ENCODE measurements around the gene RIPOR3. TPM values are rescaled to one million over a fixed set of nuclear protein-coding genes. Genes with fewer than 3 reads are reported as not detected.

RIPOR3 gene
- total and polyA plus RNA-seq, 9 of the 15 experiments (the other 6 are each of a cell fraction or from before 2014, with no cell fraction given): 3.3 to 62.7 (median 21.4) TPM

- no peak for TF ChIP-seq ZNF143 (CRISPR knock-in tag; IDR thresholded peaks at IDR 0.05)
Observed at GRCh38 chr20:50602432-50603088, 88.8 kb downstream of the RIPOR3 start (continued).

- H3K9ac ChIP-seq (ENCODE audit: insufficient read depth in 1 of 2, low read depth in 2 of 2, low read length in 2 of 2): peak overlapping the region in 1 of 2 experiments; percentile 41; a peak in 2 of 4 replicates
- no peak overlapping the region for H3K27ac ChIP-seq (ENCODE audit: extremely low read depth, low read depth, low read length)
- POLR2A ChIA-PET: interaction anchor here (0.6 to 1.0 kb wide), 3 partner anchors 9 to 158 kb away, joined by 3 to 7 read pairs (median 3); no protein-coding TSS in a partner anchor
- no TSS peak for BruUV-seq (replicated peaks)
- CTCF ChIA-PET (ENCODE audit: low intra/inter-chr PET ratio): no interaction called here
- ATAC-seq (peak; percentile 65), FAIRE-seq (peak; percentile 55), DNase-seq (ENCODE audit: extremely low read depth in 1 of 4, low spot score in 3 of 4) (peak; percentile 58 to 70 (median 66))
- H2AFZ ChIP-seq (ENCODE audit: low read depth, low read length): no peak overlapping the region
- in situ Hi-C loops (cut with MboI) (no loop called here), intact Hi-C loops (cut with micrococcal nuclease) (no loop called here)
- H3K36me3 ChIP-seq (ENCODE audit: control insufficient read depth, insufficient read depth, low read length): peaks cover 64% of the 10 kb centered on the region
- peaks cover 0 to 21% of the 10 kb centered on the region in 2 experiments; a peak in 2 of 5 replicates for H3K4me1 ChIP-seq (replicated peaks in 1 of 2; ENCODE audit: control insufficient read depth in 2 of 2, insufficient read depth in 2 of 2, low read length in 2 of 2)
- no peaks in the 10 kb centered on the region for H4K20me1 ChIP-seq (replicated peaks; ENCODE audit: control insufficient read depth, insufficient read depth, low read length)
- H3K9me3 ChIP-seq (replicated peaks; ENCODE audit: control insufficient read depth, insufficient read depth, low read depth, low read length): no peaks in the 10 kb centered on the region
- H3K9me1 ChIP-seq (ENCODE audit: control insufficient read depth, insufficient read depth, low read length): no peaks in the 10 kb centered on the region
- H3K4me2 ChIP-seq (ENCODE audit: insufficient read depth, low read length): no peak overlapping the region
- H3K79me2 ChIP-seq (ENCODE audit: control insufficient read depth, insufficient read depth, low read length): no peaks in the 10 kb centered on the region
- 66% methylated on average over 24 of the region's 33 CpGs for WGBS (ENCODE audit: insufficient coverage, low coverage, missing lambda C conversion rate)
- no peaks in the 10 kb centered on the region for H3K27me3 ChIP-seq (ENCODE audit: control insufficient read depth in 2 of 2, insufficient read depth in 2 of 2, low read length in 2 of 2)
- H3K4me3 ChIP-seq: no peak overlapping the region
- TF ChIP-seq MEIS2 (IDR thresholded peaks at IDR 0.05; ENCODE audit: partially characterized antibody) (no peak), ZNF311 (CRISPR knock-in tag; IDR thresholded peaks at IDR 0.05) (no peak), TFAP4 (CRISPR knock-in tag; IDR thresholded peaks at IDR 0.05; ENCODE audit: borderline replicate concordance) (peak; percentile 29; the same call in 1 of the 2 replicates), SAP30 (IDR thresholded peaks at IDR 0.05; ENCODE audit: borderline replicate concordance, insufficient read depth, low read depth, low read length, poor library complexity, severe bottlenecking) (no peak), HNRNPLL (IDR thresholded peaks at IDR 0.05; ENCODE audit: low read depth, low read length, poor library complexity, severe bottlenecking) (no peak), POLR2G (IDR thresholded peaks at IDR 0.05; ENCODE audit: low read depth, low read length) (peak; percentile 56), SP2 (IDR thresholded peaks at IDR 0.05; ENCODE audit: extremely low read depth, low read depth, low read length, poor library complexity, severe bottlenecking) (no peak), TCF3 (CRISPR knock-in tag; IDR thresholded peaks at IDR 0.05) (peak; percentile 13; the same call in 1 of the 2 replicates), MED1 (CRISPR knock-in tag; IDR thresholded peaks at IDR 0.05; ENCODE audit: borderline replicate concordance) (no peak), NFE2L1 (tag; IDR thresholded peaks at IDR 0.05; ENCODE audit: borderline replicate concordance, low read depth) (no peak), KHSRP (IDR thresholded peaks at IDR 0.05) (no peak), MAFF (IDR thresholded peaks at IDR 0.05; ENCODE audit: low read length) (peak; percentile 47; the same call in 1 of the 2 replicates)
- TF ChIP-seq, protein P1, sequence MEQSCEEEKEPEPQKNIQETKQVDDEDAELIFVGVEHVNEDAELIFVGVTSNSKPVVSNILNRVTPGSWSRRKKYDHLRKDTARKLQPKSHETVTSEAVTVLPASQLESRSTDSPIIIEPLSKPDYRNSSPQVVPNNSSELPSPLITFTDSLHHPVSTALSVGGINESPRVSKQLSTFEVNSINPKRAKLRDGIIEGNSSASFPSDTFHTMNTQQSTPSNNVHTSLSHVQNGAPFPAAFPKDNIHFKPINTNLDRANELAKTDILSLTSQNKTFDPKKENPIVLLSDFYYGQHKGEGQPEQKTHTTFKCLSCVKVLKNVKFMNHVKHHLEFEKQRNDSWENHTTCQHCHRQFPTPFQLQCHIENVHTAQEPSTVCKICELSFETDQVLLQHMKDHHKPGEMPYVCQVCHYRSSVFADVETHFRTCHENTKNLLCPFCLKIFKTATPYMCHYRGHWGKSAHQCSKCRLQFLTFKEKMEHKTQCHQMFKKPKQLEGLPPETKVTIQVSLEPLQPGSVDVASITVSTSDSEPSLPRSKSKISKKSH (CRISPR knock-in tag; IDR thresholded peaks at IDR 0.05): no peak
- TF ChIP-seq, protein P2, sequence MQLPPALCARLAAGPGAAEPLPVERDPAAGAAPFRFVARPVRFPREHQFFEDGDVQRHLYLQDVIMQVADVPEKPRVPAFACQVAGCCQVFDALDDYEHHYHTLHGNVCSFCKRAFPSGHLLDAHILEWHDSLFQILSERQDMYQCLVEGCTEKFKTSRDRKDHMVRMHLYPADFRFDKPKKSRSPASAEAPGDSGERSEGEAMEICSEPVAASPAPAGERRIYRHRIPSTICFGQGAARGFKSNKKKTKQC (CRISPR knock-in tag; IDR thresholded peaks at IDR 0.05): no peak
Observed at GRCh38 chr20:50601511-50602431, 89.6 kb downstream of the RIPOR3 start.

Measured in K562 (cell line).